ENCODE results near the gene KCTD11.
"Not testable (repeated sequence)": the region's sequence is repeated elsewhere in the genome, so short reads cannot be mapped to it uniquely, and the experiment has no call there.

The KCTD11 gene

GRCh38 chr17:7322520-7323194 is 29.3 kb upstream of the KCTD11 start:
- no peak for DNase-seq

- DNase-seq, result peak; percentile 44 to 57 (median 52)
Measured at GRCh38 chr17:7323731-7324437, 28.1 kb upstream of the KCTD11 start.

- DNase-seq, result no peak
Measured at GRCh38 chr17:7324438-7324779, 27.6 kb upstream of the KCTD11 start.

GRCh38 chr17:7325031-7325528 is 26.9 kb upstream of the KCTD11 start:
- DNase-seq, result no peak

GRCh38 chr17:7326186-7326585 is 25.8 kb upstream of the KCTD11 start:
- DNase-seq, result no peak

GRCh38 chr17:7327056-7327455 is 24.9 kb upstream of the KCTD11 start:
- DNase-seq, result no peak

GRCh38 chr17:7327501-7327900 is 24.5 kb upstream of the KCTD11 start:
- no peak for DNase-seq

GRCh38 chr17:7328009-7328408 is 24.0 kb upstream of the KCTD11 start:
- no peak for DNase-seq

- DNase-seq, result peak in 1 of 5 experiments; percentile 24
Measured at GRCh38 chr17:7328840-7329373, 23.1 kb upstream of the KCTD11 start, which contains the start of gene NEURL4. Gene NEURL4 (minus strand): TSS chr17:7329335. CDS start chr17:7329312, 23 bp downstream.

- DNase-seq, result peak; percentile 86 to 100 (median 96)
Measured at GRCh38 chr17:7329374-7329996, 22.5 kb upstream of the KCTD11 start.

- peak; percentile 63 to 91 (median 74) for DNase-seq
Measured at GRCh38 chr17:7329997-7330637, 21.8 kb upstream of the KCTD11 start.

GRCh38 chr17:7330638-7331015 is 21.3 kb upstream of the KCTD11 start:
- no peak for DNase-seq

- DNase-seq, result no peak
Measured at GRCh38 chr17:7332111-7332510, 19.9 kb upstream of the KCTD11 start.

GRCh38 chr17:7332600-7333069 is 19.3 kb upstream of the KCTD11 start:
- DNase-seq, result peak in 2 of 5 experiments; percentile 52 to 88

- no peak for DNase-seq
Measured at GRCh38 chr17:7334938-7335538, 16.9 kb upstream of the KCTD11 start.

GRCh38 chr17:7335765-7336164 is 16.2 kb upstream of the KCTD11 start:
- not testable (repeated sequence) for DNase-seq

- peak; percentile 65 to 95 (median 76) for DNase-seq
Measured at GRCh38 chr17:7336240-7337175, 15.5 kb upstream of the KCTD11 start, which contains the start of gene ACAP1. Gene ACAP1 (plus strand): TSS chr17:7336529. CDS start chr17:7336735, 206 bp downstream.

GRCh38 chr17:7337600-7337999 is 14.4 kb upstream of the KCTD11 start:
- not testable (repeated sequence) for DNase-seq

- no peak for DNase-seq
Measured at GRCh38 chr17:7340179-7340578, 11.8 kb upstream of the KCTD11 start.

GRCh38 chr17:7341842-7342241 is 10.1 kb upstream of the KCTD11 start:
- DNase-seq, result no peak

GRCh38 chr17:7343250-7343649 is 8.7 kb upstream of the KCTD11 start:
- no peak for DNase-seq

All from T-helper 2 cell (primary cell).